Type B pancreatic cell (in vitro differentiated cells): ENCODE measurements around the gene ZNF709. TPM values are rescaled to one million over a fixed set of nuclear protein-coding genes. Genes with fewer than 3 reads are reported as not detected.

ENCODE experiments used
- DNase-seq: peaks from one replicate; pipeline ENCODE4 v3.0.0; 2021; ENCODE audit warnings: mixed read lengths; ENCODE audit not compliant: unreplicated experiment; ENCODE audit errors: extremely low spot score
- H3K27ac Mint-ChIP-seq: 2 replicates; pipeline ENCODE4 v1.8.0; 2021; ENCODE audit warnings: mild to moderate bottlenecking, mixed read lengths
- H3K27me3 Mint-ChIP-seq: 2 replicates; pipeline ENCODE4 v1.8.0; 2021; ENCODE audit warnings: mixed read lengths
- H3K36me3 Mint-ChIP-seq: 2 replicates; pipeline ENCODE4 v1.8.0; 2021; ENCODE audit warnings: mixed read lengths
- H3K4me1 Mint-ChIP-seq: one replicate; pipeline ENCODE4 v1.8.0; 2021; ENCODE audit warnings: mixed read lengths; ENCODE audit not compliant: unreplicated experiment
- H3K4me3 Mint-ChIP-seq: 2 replicates; pipeline ENCODE4 v1.8.0; 2021; ENCODE audit warnings: mild to moderate bottlenecking, mixed read lengths
- H3K9me3 Mint-ChIP-seq: 2 replicates; pipeline ENCODE4 v1.8.0; 2021; ENCODE audit warnings: mixed read lengths
- long read RNA-seq: library from polyadenylated mRNA; unstranded; transcript quantifications from one replicate; pipeline ENCODE4 v2.0.0, GENCODE V29; 2020
- total RNA-seq: library from RNA; stranded (reverse); gene quantifications from 2 replicates; pipeline ENCODE4 v1.2.1, GENCODE V29; 2021; ENCODE audit warnings: low replicate concordance
- TF ChIP-seq, protein P1 (sequence below): fragments of 200-600 bp; sonication (generic); conservative IDR thresholded peaks from 2 replicates; pipeline ENCODE4 v1.5.0; 2021; ENCODE audit warnings: antibody characterized with exemption, mild to moderate bottlenecking

Gene ZNF709
- total RNA-seq = 3.6 and 5.6 TPM in 2 replicates
- long read RNA-seq, full-length matches to known transcripts = 1 of 1 reads
- long read RNA-seq, partial matches to known transcripts = 0 of 1 reads
- long read RNA-seq, other reads (novel, unspliced or antisense) = 0 of 1 reads

GRCh38 chr19:12484371-12485051 is at the start of gene ZNF709:
Gene ZNF709, minus strand, starts transcription at chr19:12484816. Its CDS starts 159 bp downstream, at chr19:12484657.
- peak within 1 kb of the TSS; percentile 88 for H3K27ac Mint-ChIP-seq
- peaks cover 29% of the 10 kb centered on the region for H3K4me1 Mint-ChIP-seq
- H3K9me3 Mint-ChIP-seq = no peaks in the 10 kb centered on the region
- no peaks in the 10 kb centered on the region for H3K27me3 Mint-ChIP-seq
- peak within 1 kb of the TSS; percentile 92 for H3K4me3 Mint-ChIP-seq
- TF ChIP-seq, protein P1, sequence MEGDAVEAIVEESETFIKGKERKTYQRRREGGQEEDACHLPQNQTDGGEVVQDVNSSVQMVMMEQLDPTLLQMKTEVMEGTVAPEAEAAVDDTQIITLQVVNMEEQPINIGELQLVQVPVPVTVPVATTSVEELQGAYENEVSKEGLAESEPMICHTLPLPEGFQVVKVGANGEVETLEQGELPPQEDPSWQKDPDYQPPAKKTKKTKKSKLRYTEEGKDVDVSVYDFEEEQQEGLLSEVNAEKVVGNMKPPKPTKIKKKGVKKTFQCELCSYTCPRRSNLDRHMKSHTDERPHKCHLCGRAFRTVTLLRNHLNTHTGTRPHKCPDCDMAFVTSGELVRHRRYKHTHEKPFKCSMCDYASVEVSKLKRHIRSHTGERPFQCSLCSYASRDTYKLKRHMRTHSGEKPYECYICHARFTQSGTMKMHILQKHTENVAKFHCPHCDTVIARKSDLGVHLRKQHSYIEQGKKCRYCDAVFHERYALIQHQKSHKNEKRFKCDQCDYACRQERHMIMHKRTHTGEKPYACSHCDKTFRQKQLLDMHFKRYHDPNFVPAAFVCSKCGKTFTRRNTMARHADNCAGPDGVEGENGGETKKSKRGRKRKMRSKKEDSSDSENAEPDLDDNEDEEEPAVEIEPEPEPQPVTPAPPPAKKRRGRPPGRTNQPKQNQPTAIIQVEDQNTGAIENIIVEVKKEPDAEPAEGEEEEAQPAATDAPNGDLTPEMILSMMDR = no peak
- peaks cover 12% of the 10 kb centered on the region for H3K36me3 Mint-ChIP-seq
- DNase-seq = peak; percentile 93

DNA sequence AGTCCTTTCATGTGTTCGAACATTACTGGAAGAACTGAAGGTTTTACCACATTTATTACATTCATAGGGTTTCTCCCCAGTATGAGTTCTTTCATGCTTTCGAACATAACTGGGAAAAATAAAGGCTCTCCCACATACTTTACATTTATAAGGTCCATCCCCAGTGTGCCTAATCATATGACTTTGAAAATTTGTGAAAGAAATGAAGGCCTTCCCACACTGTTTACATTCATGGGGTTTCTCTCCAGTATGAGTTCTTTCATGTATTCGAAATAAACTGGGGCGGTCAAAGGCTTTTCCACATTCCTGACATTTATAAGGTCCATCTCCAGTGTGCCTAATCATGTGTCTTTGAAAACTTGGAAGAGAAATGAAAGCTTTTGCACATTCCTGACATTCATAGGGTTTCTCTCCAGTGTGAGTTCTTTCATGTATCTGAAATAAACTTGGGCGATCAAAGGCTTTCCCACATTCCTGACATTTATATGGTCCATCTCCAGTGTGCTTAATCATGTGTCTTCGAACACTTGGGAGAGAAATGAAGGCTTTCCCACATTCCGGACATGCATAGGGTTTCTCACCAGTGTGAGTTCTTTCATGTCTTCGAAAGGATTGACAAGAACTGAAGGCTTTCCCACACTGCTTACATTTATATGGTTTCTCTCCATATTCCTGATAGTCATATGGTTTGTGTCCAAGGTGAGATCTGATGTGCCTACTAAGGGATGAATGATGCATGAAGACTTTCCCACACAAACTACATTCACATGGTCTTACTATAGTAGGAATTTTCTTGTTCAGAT is 42.6 kb upstream of the ZNF709 start:
- TF ChIP-seq, protein P1 = no peak
- H3K4me1 Mint-ChIP-seq = no peaks in the 10 kb centered on the region
- peaks cover 31% of the 10 kb centered on the region for H3K9me3 Mint-ChIP-seq
- peaks cover 81% of the 10 kb centered on the region for H3K36me3 Mint-ChIP-seq
- peak overlapping the region; percentile 70 for H3K27ac Mint-ChIP-seq
- H3K4me3 Mint-ChIP-seq = peak overlapping the region; percentile 6
- DNase-seq = no peak
- no peaks in the 10 kb centered on the region for H3K27me3 Mint-ChIP-seq

DNA sequence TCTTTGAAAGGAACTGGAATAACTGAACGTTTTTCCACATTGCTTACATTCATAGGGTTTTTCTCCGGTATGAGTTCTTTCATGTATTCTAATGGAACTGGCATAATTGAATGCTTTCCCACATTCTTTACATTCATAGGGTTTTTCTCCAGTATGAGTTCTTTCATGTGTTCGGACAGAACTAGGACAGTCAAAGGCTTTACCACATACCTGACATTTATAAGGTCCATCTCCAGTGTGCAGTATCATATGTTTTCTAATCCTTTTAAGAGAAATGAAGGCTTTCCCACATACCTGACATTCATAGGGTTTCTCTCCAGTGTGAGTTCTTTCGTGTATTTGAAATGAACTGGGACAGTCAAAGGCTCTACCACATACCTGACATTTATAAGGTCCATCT is 41.9 kb upstream of the ZNF709 start:
- TF ChIP-seq, protein P1 = no peak
- H3K27ac Mint-ChIP-seq = no peak overlapping the region
- no peaks in the 10 kb centered on the region for H3K27me3 Mint-ChIP-seq
- H3K9me3 Mint-ChIP-seq = peaks cover 33% of the 10 kb centered on the region
- no peaks in the 10 kb centered on the region for H3K4me1 Mint-ChIP-seq
- DNase-seq = no peak
- no peak overlapping the region for H3K4me3 Mint-ChIP-seq
- H3K36me3 Mint-ChIP-seq = peaks cover 82% of the 10 kb centered on the region

GRCh38 chr19:12521996-12522395 is 37.4 kb upstream of the ZNF709 start:
- no peaks in the 10 kb centered on the region for H3K27me3 Mint-ChIP-seq
- peaks cover 61% of the 10 kb centered on the region for H3K36me3 Mint-ChIP-seq
- TF ChIP-seq, protein P1 = no peak
- DNase-seq = no peak
- H3K9me3 Mint-ChIP-seq = peaks cover 25% of the 10 kb centered on the region
- H3K27ac Mint-ChIP-seq = no peak overlapping the region
- no peak overlapping the region for H3K4me3 Mint-ChIP-seq
- no peaks in the 10 kb centered on the region for H3K4me1 Mint-ChIP-seq

DNA sequence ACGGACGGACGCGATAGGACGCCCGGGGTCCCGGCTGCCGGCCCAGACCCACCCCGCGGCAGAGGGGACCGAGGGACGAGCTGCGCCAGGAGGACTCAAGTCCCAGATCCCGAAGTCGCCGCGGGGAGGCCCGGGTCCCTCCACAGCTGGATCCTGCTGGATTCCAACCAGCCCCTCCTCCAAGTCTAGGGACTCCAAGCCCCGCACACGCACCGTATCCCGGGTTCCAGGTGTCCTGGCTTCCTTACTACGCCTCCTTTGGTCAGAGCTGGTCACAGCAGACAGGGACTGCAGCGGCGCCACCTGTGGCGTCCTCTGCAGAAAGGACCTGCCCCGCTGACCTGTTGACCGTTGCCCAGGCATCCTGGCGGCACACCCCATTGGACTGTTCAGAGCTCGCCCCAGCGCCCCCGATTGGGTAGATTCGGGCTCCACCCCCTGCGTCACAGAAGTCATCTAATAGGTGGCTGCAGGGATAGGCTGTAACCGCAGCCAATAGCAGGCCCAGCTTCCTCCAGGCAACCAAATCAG is 29.0 kb upstream of the ZNF709 start:
- no peak for DNase-seq
- peaks cover 12% of the 10 kb centered on the region for H3K36me3 Mint-ChIP-seq
- no peaks in the 10 kb centered on the region for H3K4me1 Mint-ChIP-seq
- H3K27ac Mint-ChIP-seq = no peak overlapping the region
- TF ChIP-seq, protein P1 = no peak
- H3K4me3 Mint-ChIP-seq = no peak overlapping the region
- no peaks in the 10 kb centered on the region for H3K27me3 Mint-ChIP-seq
- H3K9me3 Mint-ChIP-seq = no peaks in the 10 kb centered on the region
